Suprapubic skin (tissue), 3 donors: ENCODE results near the gene FNDC5.

Experiments
- CTCF ChIP-seq, 2 donors: fragments of 200-600 bp in 1 of 2; fragments of 450-650 bp in 1 of 2; sonication (generic) in 1 of 2; IDR thresholded peaks; one replicate each; pipeline ENCODE4 v1.5.1; 2016 to 2019; ENCODE audit warnings: antibody characterized with exemption in 2 of 2, mild to moderate bottlenecking in 1 of 2, moderate library complexity in 1 of 2
- POLR2AphosphoS5 ChIP-seq, 3 donors: sonication (generic); formaldehyde crosslinking; IDR thresholded peaks; one replicate each; pipeline ENCODE4 v1.6.1; 2017; ENCODE audit warnings: antibody characterized with exemption in 3 of 3

- TF ChIP-seq CTCF (IDR thresholded peaks at IDR 0.05): no peak
- TF ChIP-seq POLR2AphosphoS5 (IDR thresholded peaks at IDR 0.05): no peak
Measured at GRCh38 chr1:32873484-32873883, 2.8 kb upstream of the FNDC5 start.
